Testis (tissue), 3 donors: ENCODE results near the gene AARSD1. TPM values are rescaled to one million over a fixed set of nuclear protein-coding genes. Genes with fewer than 3 reads are reported as not detected.

Experiments used
- DNase-seq: peaks from one replicate; pipeline ENCODE4 v3.0.0-alpha.2; 2019
- H3K27ac ChIP-seq, 2 donors: fragments of 200-600 bp; sonication (generic); one replicate each; pipeline ENCODE4 v1.5.1; 2019
- H3K27me3 ChIP-seq: fragments of 200-600 bp; sonication (generic); one replicate; pipeline ENCODE4 v1.5.1; 2019
- H3K36me3 ChIP-seq: fragments of 200-600 bp; sonication (generic); one replicate; pipeline ENCODE4 v1.5.1; 2017; ENCODE audit warnings: low read depth; ENCODE audit errors: missing control alignments
- H3K4me1 ChIP-seq: fragments of 200-600 bp; sonication (generic); one replicate; pipeline ENCODE4 v1.5.1; 2019
- H3K4me3 ChIP-seq, 2 donors: fragments of 200-600 bp; sonication (generic); one replicate each; pipeline ENCODE4 v1.5.1; 2017 to 2019
- H3K9me3 ChIP-seq: fragments of 200-600 bp; sonication (generic); one replicate; pipeline ENCODE4 v1.5.1; 2017
- CTCF ChIP-seq, 3 experiments: fragments of 450-650 bp in 2 of 3; fragments of 200-600 bp in 1 of 3; sonication (generic) in 1 of 3; IDR thresholded peaks; one replicate each; pipeline ENCODE4 v1.5.1; 2016 to 2019; ENCODE audit warnings: antibody characterized with exemption in 3 of 3, mild to moderate bottlenecking in 2 of 3, moderate library complexity in 1 of 3
- POLR2A ChIP-seq: fragments of 450-650 bp; IDR thresholded peaks from one replicate; pipeline ENCODE4 v1.6.1; 2017; ENCODE audit warnings: antibody characterized with exemption, mild to moderate bottlenecking, moderate library complexity
- WGBS, 2 donors: methylation state at CpG; one replicate each; pipeline ENCODE4 v1.1.5; 2018; 5-methylcytosine and 5-hydroxymethylcytosine counted together
- intact Hi-C: fragments of 100-400 bp; cut with DNase I; formaldehyde crosslinking; loops from one replicate; pipeline ENCODE4 v1.15.1; 2023; ENCODE audit warnings: low total_unique reads
- polyA plus RNA-seq: library from polyadenylated mRNA; stranded (reverse); fragments of 350-450 nt; fragmentation: Illumina TruSeq; extraction: RNeasy Lipid Tissue Mini Kit (QIAGEN cat#74804); gene quantifications from one replicate; pipeline ENCODE4 v1.2.3, GENCODE V29; 2014; ENCODE audit warnings: low read depth, low replicate concordance; ENCODE audit not compliant: insufficient read depth
- total RNA-seq, 2 donors: library from RNA; depleted of rRNA; stranded (reverse); fragments of >200 nt; gene quantifications; one replicate each; pipeline ENCODE4 v1.2.3, GENCODE V29; 2016

AARSD1 gene
- total and polyA plus RNA-seq, 3 donors from 2014 or later, result 62.0 to 184 (median 84.3) TPM

- H3K36me3 ChIP-seq, result no peaks in the 10 kb centered on the region
- WGBS, 2 donors, result 82 to 87% methylated on average over 3 of the region's 3 CpGs
- no peaks in the 10 kb centered on the region for H3K9me3 ChIP-seq
- H3K4me1 ChIP-seq, result no peaks in the 10 kb centered on the region
- no peaks in the 10 kb centered on the region for H3K27me3 ChIP-seq
- intact Hi-C loops, result no loop called here
- H3K4me3 ChIP-seq, result no peak overlapping the region
- TF ChIP-seq POLR2A (no peak), CTCF (IDR thresholded peaks at IDR 0.05) (no peak)
- H3K27ac ChIP-seq, result no peak overlapping the region
- DNase-seq, result no peak
Measured at GRCh38 chr17:42913981-42914617, 50.2 kb downstream of the AARSD1 start.

DNA sequence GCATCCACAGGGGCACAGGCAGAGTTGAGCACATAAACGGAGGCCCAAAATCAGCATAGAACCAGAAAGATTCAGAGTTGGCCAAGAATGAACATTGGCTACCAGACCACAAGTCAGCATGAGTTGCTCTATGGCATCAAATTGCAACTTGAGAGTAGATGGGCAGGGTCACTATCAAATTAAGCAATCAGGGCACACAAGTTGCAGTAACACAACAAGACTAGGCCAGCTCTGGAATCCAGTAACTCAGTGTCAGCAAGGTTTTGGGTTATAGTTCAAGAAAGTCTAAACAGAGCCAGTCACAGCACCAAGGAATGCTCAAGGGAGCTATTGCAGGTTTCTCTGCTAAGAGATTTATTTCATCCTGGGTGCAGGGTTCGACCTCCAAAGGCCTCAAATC, 50.7 kb downstream of the AARSD1 start:
- intact Hi-C loops, result no loop called here
- Histone ChIP-seq H3K9me3 (no peaks in the 10 kb centered on the region), H3K27ac (no peak overlapping the region), H3K36me3 (no peaks in the 10 kb centered on the region), H3K27me3 (no peaks in the 10 kb centered on the region), H3K4me1 (no peaks in the 10 kb centered on the region), H3K4me3 (no peak overlapping the region)
- WGBS, 2 donors, result 59 to 61% methylated on average over 2 of the region's 2 CpGs
- no peak for DNase-seq
- no peak for TF ChIP-seq CTCF (IDR thresholded peaks at IDR 0.05)

DNA sequence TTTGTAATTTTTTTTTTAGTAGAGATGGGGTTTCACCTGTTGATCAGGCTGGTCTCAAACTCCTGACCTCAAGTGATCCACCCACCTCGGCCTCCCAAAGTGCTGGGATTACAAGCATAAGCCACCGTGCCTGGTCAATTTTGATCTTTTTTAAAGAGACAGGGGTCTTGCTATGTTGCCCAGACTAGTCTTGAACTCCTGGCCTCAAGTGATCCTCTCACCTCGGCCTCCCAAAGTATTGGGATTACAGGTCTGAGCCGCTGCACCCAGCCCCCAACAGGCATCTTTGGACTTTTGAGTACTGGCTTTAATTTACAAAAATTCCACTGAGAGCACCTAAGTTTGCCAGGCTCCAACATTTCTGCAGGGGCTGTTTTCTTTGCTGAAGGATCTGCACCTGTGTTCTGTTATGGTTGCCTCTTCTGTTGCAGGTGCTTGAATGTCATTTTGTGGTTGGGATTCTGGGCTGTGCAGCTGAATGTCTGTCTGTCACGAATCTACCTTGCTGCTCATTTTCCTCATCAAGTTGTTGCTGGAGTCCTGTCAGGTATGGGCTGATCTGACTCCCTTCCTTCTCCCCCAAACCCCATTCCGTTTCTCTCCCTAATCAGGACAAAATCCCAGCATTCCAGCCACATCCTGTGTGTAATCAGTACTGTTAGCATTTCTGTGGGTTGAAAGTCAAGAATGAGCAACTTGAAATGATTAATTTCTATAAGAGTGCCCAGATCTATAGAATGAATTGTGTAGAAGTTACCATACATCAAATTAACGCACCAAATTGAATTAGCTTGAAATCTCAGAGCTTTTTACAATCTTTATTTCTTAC, 55.2 kb downstream of the AARSD1 start:
- Histone ChIP-seq H3K27ac (no peak overlapping the region), H3K27me3 (no peaks in the 10 kb centered on the region), H3K9me3 (no peaks in the 10 kb centered on the region), H3K36me3 (no peaks in the 10 kb centered on the region), H3K4me1 (no peaks in the 10 kb centered on the region), H3K4me3 (no peak overlapping the region)
- TF ChIP-seq CTCF (IDR thresholded peaks at IDR 0.05) (no peak), POLR2A (no peak)
- WGBS, 2 donors, result 83 to 85% methylated on average over 7 of the region's 7 CpGs
- intact Hi-C loops, result no loop called here
- DNase-seq, result no peak

DNA sequence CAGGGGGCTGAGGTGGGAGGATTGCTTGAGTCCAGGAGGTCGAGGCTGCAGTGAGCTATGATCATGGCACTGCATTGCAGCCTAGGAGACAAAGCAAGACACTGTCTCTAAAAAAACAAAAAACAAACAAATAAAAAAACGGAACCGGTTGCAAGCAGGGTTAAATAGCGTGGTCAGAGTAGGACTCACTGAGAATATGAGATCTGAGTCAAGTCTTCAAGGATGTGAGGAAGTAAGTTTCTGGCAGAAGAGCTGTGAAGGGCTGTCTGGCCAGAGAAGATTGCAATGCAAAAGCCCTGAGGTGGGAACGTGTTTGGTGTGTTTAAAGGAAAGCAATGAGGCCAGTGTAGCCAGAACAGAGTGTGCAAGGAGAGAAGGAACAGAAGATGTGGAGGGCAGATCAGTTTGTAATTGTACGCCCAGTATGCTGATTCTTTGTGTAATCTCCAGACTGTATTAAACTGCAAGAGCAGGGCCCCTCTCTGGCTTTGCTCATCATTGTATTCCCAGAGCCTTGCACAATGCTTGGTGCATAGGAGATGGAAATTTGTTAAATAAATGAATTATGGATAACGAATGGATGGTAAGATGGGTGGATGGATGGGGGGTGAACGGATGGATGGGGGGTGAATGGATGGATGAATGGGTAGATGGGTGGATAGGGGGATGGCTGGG, 57.3 kb downstream of the AARSD1 start:
- Histone ChIP-seq H3K9me3 (no peaks in the 10 kb centered on the region), H3K27ac (no peak overlapping the region), H3K36me3 (no peaks in the 10 kb centered on the region), H3K4me3 (no peak overlapping the region), H3K27me3 (no peaks in the 10 kb centered on the region), H3K4me1 (no peaks in the 10 kb centered on the region)
- TF ChIP-seq POLR2A (no peak), CTCF (IDR thresholded peaks at IDR 0.05) (no peak)
- no peak for DNase-seq
- intact Hi-C loops, result no loop called here
- 80 to 81% methylated on average over 8 of the region's 8 CpGs for WGBS, 2 donors
